ENCODE measurements around the gene OPALIN.

Gene OPALIN

DNA sequence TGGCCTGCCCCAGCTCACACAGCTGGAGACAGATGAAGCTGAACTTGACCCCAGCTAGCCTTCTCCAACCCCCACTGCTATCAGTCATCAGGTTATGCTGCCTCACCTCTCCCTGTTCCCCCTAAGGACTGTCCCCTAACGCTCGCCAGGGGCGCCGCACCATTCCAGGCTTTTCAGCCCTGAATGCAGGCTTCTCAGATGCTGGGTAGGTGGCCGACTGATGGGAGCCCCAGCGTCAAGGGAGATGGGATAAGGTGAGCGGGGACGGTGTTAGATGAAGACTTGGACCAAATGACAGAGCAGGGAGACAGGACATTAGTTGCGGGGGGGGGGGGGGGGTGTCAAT lies 15.8 kb upstream of the OPALIN start:
- TF ChIP-seq, protein P1, sequence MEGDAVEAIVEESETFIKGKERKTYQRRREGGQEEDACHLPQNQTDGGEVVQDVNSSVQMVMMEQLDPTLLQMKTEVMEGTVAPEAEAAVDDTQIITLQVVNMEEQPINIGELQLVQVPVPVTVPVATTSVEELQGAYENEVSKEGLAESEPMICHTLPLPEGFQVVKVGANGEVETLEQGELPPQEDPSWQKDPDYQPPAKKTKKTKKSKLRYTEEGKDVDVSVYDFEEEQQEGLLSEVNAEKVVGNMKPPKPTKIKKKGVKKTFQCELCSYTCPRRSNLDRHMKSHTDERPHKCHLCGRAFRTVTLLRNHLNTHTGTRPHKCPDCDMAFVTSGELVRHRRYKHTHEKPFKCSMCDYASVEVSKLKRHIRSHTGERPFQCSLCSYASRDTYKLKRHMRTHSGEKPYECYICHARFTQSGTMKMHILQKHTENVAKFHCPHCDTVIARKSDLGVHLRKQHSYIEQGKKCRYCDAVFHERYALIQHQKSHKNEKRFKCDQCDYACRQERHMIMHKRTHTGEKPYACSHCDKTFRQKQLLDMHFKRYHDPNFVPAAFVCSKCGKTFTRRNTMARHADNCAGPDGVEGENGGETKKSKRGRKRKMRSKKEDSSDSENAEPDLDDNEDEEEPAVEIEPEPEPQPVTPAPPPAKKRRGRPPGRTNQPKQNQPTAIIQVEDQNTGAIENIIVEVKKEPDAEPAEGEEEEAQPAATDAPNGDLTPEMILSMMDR (IDR thresholded peaks at IDR 0.05; ENCODE audit: insufficient read depth, missing control alignments) = no peak
- FAIRE-seq (no peak), DNase-seq (ENCODE audit: insufficient read length, low spot score) (no peak)

DNA sequence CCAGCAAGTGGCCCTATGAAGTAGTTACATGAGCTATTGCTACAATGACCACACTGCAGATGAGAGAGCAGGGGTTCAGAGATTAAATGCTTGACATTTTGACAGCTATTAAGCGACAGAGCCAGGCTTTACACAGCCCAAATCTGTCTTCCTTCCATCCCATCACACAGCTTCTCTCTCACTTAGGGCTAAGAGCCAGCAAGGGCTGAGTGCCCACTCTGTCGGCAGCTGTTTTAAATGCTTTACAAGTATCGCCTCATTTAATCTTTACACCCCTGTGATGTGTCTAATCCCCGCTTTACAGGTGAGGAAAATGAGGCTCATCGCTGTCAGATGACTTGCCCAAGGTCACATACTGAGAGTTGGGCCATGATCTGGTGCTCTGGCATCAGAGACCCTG lies 15.2 kb upstream of the OPALIN start:
- TF ChIP-seq, protein P1 (IDR thresholded peaks at IDR 0.05; ENCODE audit: insufficient read depth, missing control alignments) = no peak
- FAIRE-seq (no peak), DNase-seq (ENCODE audit: insufficient read length, low spot score) (no peak)

DNA sequence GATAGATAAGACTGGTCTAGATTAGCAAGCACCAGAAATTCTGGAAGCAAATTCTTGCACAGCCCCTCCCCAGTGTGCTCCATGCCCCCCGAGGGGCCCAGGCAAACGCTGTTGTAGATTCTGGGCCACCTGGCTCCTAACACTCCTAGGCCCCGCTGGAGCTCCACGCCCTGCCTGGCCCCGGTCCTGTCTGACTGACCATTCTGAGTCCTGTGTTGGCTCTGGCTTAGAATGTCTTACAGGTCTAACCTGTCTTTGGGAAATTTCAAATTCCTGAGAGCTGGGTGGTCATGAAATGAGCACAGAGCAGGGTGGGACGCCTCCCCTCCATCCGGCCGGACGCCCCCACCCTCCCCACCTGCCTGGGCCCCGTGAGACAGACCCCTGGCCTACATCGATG lies 12.6 kb upstream of the OPALIN start:
- TF ChIP-seq, protein P1 (IDR thresholded peaks at IDR 0.05; ENCODE audit: insufficient read depth, missing control alignments) = no peak
- FAIRE-seq (no peak), DNase-seq (ENCODE audit: insufficient read length, low spot score) (no peak)

DNA sequence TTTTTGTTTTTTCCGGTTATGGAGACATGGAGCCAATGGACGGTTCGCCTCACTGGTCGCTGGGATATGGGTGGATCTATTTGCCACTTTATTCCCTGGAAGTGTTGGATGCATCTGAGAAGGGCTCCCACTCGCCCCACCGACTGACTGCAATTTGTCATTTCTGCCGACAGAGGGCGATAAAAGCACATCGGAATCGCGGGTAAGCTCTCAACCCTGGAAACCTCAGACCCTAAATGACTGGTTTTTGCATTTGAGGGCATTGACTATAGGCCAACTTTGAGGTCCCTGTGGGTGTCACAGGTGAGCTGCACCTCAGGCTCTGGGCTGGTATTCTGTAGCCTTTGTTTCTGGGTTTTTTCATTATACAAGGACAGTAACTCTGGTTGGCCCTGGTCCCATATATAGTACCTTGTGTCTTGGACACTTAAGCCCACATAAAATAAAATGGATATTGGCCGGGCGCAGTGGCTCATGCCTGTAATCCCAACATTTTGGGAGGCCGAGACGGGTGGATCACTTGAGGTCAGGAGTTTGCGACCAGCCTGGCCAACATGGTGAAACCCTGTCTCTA lies 11.9 kb upstream of the OPALIN start:
- TF ChIP-seq, protein P1 (IDR thresholded peaks at IDR 0.05; ENCODE audit: insufficient read depth, missing control alignments) = peak; percentile 77
- DNase-seq (ENCODE audit: insufficient read length, low spot score) (peak; percentile 72), FAIRE-seq (peak; percentile 68)

DNA sequence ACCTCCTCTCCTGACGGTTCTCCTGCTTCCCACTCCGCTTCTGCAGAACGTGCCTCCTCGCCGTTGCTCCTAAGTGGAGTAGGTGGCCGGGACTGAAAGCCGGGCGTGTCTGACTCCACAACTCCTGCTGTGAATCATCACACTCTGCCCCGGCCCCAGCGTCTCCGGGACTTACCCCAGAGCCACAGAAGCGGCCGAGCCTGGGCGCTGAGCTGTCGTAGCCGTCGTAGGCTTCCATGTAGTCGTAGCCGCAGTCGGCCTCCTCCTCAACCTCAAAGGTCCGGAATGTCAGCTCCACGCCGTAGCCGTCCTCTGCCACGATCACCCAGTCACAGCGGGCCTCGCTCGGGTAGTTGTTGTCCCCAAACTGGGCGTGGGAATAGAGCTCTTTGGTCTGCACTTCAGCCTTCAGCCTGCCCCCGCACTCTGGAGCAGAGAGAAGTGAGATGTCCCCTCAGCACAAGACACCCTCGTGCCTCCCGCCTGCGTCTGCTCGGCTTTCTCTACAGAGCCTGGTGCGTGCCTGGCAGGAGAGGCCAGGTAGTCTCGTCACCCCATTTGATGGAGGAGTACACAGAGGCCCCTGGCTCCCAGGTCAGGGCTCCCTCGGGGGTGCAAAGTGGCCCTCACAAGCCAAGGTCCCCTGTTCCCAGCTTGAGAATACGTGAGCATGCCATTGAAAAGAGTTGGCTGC lies 11.2 kb upstream of the OPALIN start:
- DNase-seq (ENCODE audit: insufficient read length, low spot score) (no peak), FAIRE-seq (no peak)
- TF ChIP-seq, protein P1 (IDR thresholded peaks at IDR 0.05; ENCODE audit: insufficient read depth, missing control alignments) = no peak

DNA sequence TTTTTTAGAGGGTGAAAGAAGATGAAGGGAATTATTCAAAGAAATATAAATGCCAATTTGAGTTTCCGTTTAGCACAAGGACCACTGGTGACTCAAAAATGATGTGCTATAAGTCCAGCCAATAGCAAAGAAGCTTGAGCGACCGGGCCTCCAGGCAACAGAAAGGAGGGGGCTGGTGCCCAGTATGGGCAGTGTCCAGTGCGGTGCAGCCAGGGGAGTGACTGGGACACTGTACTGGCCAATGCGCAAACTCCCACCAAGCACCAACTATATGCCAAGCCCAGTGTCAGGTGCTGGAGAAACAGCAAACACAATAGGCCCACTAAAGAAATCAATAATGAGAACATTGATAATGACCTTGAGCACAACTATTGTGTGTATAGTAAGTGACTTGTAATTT lies 10.2 kb upstream of the OPALIN start:
- TF ChIP-seq, protein P1 (IDR thresholded peaks at IDR 0.05; ENCODE audit: insufficient read depth, missing control alignments) = no peak
- no peak for DNase-seq (ENCODE audit: insufficient read length, low spot score)
- FAIRE-seq = no peak

DNA sequence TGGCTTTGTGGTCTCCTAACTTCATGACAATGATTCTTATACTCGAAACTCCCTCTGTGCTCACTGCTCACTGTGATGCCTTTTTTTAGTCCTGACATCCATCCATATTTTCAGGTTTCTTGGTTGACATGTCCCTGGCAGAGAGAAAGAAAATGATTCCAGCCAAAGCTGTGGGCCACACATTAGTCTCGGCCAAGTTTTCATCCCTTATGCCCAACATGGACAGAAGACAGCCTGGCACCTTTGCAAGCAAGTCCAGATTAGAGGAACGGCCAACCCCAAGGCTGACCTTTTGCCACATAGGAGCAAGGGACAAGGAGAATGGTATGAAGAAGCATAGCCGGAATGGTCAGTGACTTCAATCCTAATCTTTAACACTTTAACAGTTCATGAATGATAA lies 8.7 kb upstream of the OPALIN start:
- FAIRE-seq = no peak
- TF ChIP-seq, protein P1 (IDR thresholded peaks at IDR 0.05; ENCODE audit: insufficient read depth, missing control alignments) = no peak
- no peak for DNase-seq (ENCODE audit: insufficient read length, low spot score)
